HG02763 (cell line): ENCODE data around the gene RMC1.

Experiments
- ATAC-seq: cut with Tn5 transposase; IDR thresholded peaks from one replicate; pipeline ENCODE4 v1.9.1; 2021; ENCODE audit warnings: mild to moderate bottlenecking, moderate library complexity; ENCODE audit not compliant: unreplicated experiment

Gene RMC1

DNA sequence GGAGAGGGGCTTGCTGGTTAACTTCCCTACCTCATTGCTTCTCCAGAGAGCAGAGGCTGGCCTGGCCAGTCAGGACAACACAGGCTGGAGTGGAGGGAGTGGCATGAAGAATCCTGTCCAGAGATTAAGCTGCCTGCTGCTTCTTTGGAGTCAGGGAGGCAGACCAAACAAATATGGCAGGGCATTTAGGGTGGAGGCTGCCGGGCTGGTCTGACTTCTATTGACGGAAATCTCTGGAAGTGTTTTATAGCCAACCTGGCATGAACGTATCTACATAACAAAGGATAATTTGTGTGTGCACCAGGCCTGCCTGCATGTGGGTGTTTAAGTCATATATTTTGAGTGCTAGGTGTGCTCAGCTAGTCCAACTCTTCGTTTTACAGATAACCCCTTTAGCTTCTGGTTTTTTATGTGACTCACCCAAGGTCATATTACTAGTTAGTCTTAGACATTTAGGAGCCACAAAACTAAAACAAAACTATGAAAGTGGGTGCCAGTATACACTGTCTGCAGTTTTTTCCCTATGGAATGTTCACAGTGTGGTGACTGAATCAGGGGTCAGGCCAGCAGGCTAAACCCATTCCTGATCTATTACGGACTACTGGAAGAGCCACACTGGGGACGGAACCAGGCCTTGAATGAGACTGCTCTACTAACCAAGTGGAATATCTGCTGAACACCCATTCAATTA is 77.5 kb downstream of the RMC1 start:
- no peak for ATAC-seq
